ENCODE results near the gene CASP8AP2.
"Not testable (repeated sequence)": the region's sequence is repeated elsewhere in the genome, so short reads cannot be mapped to it uniquely, and the experiment has no call there.

Gene CASP8AP2

DNA sequence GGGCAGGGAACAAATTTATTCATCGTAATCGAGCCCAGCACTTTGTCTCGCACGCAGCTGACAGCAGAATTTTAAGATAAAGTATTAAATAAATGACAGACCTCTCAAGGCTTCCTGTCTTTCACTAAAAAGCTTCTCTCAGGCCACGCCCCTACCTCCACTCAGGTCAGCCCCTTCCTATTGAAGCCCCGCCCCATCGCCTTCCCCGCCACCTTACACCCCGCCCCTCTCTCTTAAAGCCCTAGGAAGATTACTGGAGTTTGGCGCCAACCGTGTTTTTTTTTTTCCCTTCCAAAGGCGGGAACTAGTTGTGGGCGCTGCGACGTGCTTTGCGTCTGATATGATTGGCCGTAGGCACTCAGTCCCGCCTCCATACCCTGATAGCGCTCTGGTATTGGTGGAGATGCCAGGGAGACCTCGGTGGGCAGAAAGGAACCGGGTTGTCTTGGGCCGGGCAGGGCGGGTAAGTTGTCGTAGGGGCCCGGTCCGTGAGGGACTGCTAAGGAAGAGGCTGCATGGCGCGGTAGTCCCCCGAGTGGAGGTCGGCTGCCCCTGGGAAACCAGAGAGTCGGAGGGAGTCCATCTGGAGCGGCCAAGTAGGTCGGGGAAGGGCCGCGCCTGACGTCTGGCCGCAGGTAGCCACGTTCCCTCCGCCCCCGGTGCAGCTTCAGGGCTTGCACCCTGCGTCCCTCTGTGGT lies at the start of gene CASP8AP2:
TSS of gene CASP8AP2 (plus strand) at position 409 of the 698 bp plus-strand sequence.
- Histone ChIP-seq H3K36me3 (ENCODE audit: insufficient read depth, low read length) (peaks cover 27% of the 10 kb centered on the region), H3K4me3 (peak within 1 kb of the TSS; percentile 94), H3K27ac (peak within 1 kb of the TSS; percentile 67; the same call in 1 of the 2 replicates), H3K9ac (ENCODE audit: insufficient read length) (peak within 1 kb of the TSS; percentile 95), H3K9me3 (ENCODE audit: low read depth, low read length) (no peaks in the 10 kb centered on the region)
- no peak for TF ChIP-seq EZH2 (IDR thresholded peaks at IDR 0.05)
- no peak for TF ChIP-seq FOXP2 (optimal IDR thresholded peaks at IDR 0.05; ENCODE audit: control extremely low read depth, extremely low read length, insufficient read depth)
- peak; percentile 91 for TF ChIP-seq POLR2AphosphoS5 (IDR thresholded peaks at IDR 0.05; ENCODE audit: borderline replicate concordance, low read depth, low read length)
- DNase-seq (ENCODE audit: low read depth, low spot score): peak; percentile 98

DNA sequence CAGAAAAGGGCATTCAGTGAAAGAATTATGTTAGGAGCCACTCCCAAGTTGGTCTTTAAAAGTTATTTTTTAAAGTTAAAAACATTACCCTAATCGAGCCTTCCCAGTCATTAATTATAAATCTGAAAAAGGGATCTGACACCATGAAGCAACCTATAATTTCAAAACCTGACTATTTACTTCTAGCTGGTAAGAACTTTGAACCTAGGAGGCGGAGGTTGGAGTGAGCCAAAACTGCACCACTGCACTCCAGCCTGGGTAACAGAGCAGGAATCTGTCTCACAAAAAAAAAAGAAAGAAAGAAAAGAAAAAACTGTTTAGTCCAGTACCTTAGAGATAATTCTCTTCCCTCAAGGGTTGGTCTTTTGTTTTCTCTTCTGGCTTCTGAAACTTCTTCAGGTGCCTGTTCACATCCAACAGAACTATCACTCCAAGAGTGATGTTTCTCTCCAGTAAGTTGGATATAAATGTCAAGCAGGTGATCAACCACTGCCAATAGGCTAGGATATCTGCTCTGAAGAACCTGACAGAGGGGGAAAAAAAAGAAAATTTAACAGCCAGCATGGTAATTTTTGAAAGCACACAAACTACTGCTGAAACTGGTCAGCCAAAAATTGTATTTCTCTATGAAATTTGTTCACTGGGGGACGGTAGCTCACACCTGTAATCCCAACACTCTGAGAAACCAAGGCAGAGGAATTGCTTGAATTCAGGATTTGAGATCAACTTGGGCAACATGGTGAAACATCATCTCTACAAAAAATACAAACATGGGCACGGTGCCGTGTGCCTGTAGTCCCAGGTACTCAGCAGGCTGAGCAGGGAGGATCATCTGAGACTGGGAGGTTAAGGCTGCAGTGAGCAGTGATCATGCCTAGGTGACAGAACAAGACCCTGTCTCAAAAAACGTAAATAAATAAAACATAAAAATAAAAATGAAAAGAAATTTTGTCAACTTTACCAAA lies 48.3 kb upstream of the CASP8AP2 start:
- no peak for DNase-seq (ENCODE audit: low read depth, low spot score)
- no peak for TF ChIP-seq POLR2AphosphoS5 (IDR thresholded peaks at IDR 0.05; ENCODE audit: borderline replicate concordance, low read depth, low read length)
- no peak for TF ChIP-seq EZH2 (IDR thresholded peaks at IDR 0.05)
- no peak for TF ChIP-seq FOXP2 (optimal IDR thresholded peaks at IDR 0.05; ENCODE audit: control extremely low read depth, extremely low read length, insufficient read depth)
- peaks cover 70% of the 10 kb centered on the region for H3K36me3 ChIP-seq (ENCODE audit: insufficient read depth, low read length)
- no peak overlapping the region for H3K27ac ChIP-seq
- H3K4me3 ChIP-seq: no peak overlapping the region
- no peaks in the 10 kb centered on the region for H3K9me3 ChIP-seq (ENCODE audit: low read depth, low read length)
- no peak overlapping the region for H3K9ac ChIP-seq (ENCODE audit: insufficient read length)

DNA sequence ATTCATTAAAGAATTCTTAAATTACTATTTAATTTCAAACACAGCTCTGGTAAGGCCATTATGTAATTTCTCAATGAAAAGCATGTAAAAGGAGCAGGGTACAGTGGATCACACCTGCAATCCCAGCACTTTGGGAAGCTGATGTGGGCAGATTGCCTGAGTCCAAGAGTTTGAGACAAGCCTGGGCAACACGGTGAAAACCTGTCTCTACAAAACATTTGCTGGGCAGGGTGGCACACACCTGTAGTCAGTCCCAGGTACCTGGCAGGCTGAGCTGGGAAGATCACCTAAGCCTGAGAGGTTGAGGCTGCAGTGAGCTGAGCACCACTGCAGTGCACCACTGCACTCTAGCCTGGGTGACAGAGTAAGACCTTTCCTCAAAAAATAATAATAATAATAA lies 47.5 kb upstream of the CASP8AP2 start:
- DNase-seq (ENCODE audit: low read depth, low spot score): no peak
- H3K4me3 ChIP-seq: no peak overlapping the region
- peaks cover 68% of the 10 kb centered on the region for H3K36me3 ChIP-seq (ENCODE audit: insufficient read depth, low read length)
- no peak for TF ChIP-seq FOXP2 (optimal IDR thresholded peaks at IDR 0.05; ENCODE audit: control extremely low read depth, extremely low read length, insufficient read depth)
- TF ChIP-seq POLR2AphosphoS5 (IDR thresholded peaks at IDR 0.05; ENCODE audit: borderline replicate concordance, low read depth, low read length): no peak
- no peak for TF ChIP-seq EZH2 (IDR thresholded peaks at IDR 0.05)
- H3K27ac ChIP-seq: no peak overlapping the region
- no peak overlapping the region for H3K9ac ChIP-seq (ENCODE audit: insufficient read length)
- H3K9me3 ChIP-seq (ENCODE audit: low read depth, low read length): no peaks in the 10 kb centered on the region

DNA sequence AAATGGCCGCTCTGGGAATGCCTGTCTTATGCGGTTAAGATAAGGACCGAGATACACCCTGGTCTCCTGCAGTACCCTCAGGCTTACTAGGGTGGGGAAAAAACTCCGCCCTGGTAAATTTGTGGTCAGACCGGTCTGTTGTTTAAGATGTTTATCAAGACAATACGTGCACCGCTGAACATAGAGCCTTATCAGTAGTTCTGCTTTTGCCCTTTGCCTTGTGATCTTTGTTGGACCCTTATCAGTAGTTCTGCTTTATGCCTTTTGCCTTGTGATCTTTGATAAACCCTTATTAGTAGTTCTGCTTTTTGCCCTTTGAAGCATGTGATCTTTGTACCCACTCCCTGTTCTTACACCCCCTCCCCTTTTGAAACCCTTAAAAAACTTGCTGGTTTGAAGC lies 46.4 kb upstream of the CASP8AP2 start:
- H3K9ac ChIP-seq (ENCODE audit: insufficient read length); H3K9me3 ChIP-seq (ENCODE audit: low read depth, low read length); H3K27ac ChIP-seq; H3K4me3 ChIP-seq; DNase-seq (ENCODE audit: low read depth, low spot score): not testable (repeated sequence)
- H3K36me3 ChIP-seq (ENCODE audit: insufficient read depth, low read length): peaks cover 75% of the 10 kb centered on the region

DNA sequence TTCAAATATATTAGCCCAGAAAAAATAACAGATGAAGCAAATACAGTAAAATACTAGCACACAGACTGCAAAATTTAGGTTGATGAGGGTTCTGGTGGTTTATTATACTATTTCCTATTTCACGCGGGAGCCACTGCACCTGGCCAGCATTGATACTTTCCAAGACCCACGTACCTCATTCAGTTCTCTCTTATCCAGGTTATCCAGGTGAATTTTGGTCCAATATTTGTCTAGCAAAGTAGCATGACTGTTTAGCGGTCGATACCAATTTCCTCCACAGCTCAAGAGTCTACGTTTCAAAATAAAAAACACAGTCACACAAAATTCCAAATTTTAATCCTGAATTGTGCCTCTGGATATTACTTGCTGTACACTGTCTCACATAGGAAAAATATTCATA lies 44.8 kb upstream of the CASP8AP2 start:
- H3K36me3 ChIP-seq (ENCODE audit: insufficient read depth, low read length): peaks cover 74% of the 10 kb centered on the region
- DNase-seq (ENCODE audit: low read depth, low spot score): no peak
- no peak for TF ChIP-seq FOXP2 (optimal IDR thresholded peaks at IDR 0.05; ENCODE audit: control extremely low read depth, extremely low read length, insufficient read depth)
- TF ChIP-seq POLR2AphosphoS5 (IDR thresholded peaks at IDR 0.05; ENCODE audit: borderline replicate concordance, low read depth, low read length): no peak
- no peak for TF ChIP-seq EZH2 (IDR thresholded peaks at IDR 0.05)
- H3K9me3 ChIP-seq (ENCODE audit: low read depth, low read length): no peaks in the 10 kb centered on the region
- H3K4me3 ChIP-seq: no peak overlapping the region
- no peak overlapping the region for H3K27ac ChIP-seq
- H3K9ac ChIP-seq (ENCODE audit: insufficient read length): no peak overlapping the region

DNA sequence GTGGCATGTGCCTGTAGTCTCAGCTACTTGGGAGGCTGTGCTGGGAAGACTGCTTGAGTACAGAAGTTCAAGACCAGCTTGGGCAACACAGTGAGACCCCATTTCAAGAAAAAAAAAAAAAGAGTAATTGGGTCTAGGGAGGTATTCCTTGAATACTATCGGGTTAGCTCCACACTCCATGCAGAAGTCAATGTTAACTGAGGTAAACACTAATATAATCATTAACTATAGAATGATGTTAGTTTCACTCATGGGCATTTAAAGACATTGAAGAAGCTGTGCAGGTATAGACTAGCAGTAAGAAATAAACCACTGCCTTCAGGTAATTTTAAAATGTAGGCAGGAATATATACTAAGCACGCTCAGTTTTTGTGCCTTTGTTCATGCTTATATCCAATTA lies 42.7 kb upstream of the CASP8AP2 start:
- Histone ChIP-seq H3K9me3 (ENCODE audit: low read depth, low read length) (no peaks in the 10 kb centered on the region), H3K27ac (no peak overlapping the region), H3K36me3 (ENCODE audit: insufficient read depth, low read length) (peaks cover 70% of the 10 kb centered on the region), H3K4me3 (no peak overlapping the region), H3K9ac (ENCODE audit: insufficient read length) (no peak overlapping the region)
- TF ChIP-seq POLR2AphosphoS5 (IDR thresholded peaks at IDR 0.05; ENCODE audit: borderline replicate concordance, low read depth, low read length): no peak
- no peak for TF ChIP-seq EZH2 (IDR thresholded peaks at IDR 0.05)
- TF ChIP-seq FOXP2 (optimal IDR thresholded peaks at IDR 0.05; ENCODE audit: control extremely low read depth, extremely low read length, insufficient read depth): no peak
- no peak for DNase-seq (ENCODE audit: low read depth, low spot score)

DNA sequence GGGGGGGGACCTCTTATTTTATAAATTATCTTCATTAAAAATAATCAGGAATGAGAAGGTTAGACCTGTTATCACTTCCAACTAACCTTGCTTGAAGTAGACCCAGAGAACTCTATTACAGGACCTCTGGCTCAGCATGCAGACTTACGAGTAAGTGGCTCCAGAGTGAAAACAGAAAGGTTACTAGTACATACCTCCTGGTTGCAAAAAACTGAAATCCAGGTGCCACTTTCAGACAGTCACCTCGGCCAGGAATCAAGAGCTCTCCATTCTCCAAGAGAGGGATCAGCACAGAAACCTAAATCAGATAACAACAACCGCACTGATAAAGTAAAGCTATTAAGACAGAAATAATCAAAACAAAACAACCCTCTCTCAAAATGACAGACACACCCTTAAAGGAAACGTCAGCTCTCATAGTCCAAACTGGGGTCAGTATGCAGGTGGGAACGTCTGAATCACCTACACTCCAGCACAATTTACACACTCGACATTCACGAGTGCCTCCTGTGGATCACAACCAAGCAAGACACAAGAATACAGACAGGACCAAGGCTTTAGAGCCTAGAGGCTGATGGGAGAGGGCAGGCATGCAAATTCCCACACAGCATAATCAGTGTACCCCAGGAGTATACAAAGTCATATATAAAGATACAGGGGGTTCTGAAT lies 41.9 kb upstream of the CASP8AP2 start:
- peaks cover 75% of the 10 kb centered on the region for H3K36me3 ChIP-seq (ENCODE audit: insufficient read depth, low read length)
- H3K9me3 ChIP-seq (ENCODE audit: low read depth, low read length): no peaks in the 10 kb centered on the region
- no peak overlapping the region for H3K9ac ChIP-seq (ENCODE audit: insufficient read length)
- H3K27ac ChIP-seq: no peak overlapping the region
- no peak overlapping the region for H3K4me3 ChIP-seq
- no peak for DNase-seq (ENCODE audit: low read depth, low spot score)
- no peak for TF ChIP-seq FOXP2 (optimal IDR thresholded peaks at IDR 0.05; ENCODE audit: control extremely low read depth, extremely low read length, insufficient read depth)
- no peak for TF ChIP-seq EZH2 (IDR thresholded peaks at IDR 0.05)
- no peak for TF ChIP-seq POLR2AphosphoS5 (IDR thresholded peaks at IDR 0.05; ENCODE audit: borderline replicate concordance, low read depth, low read length)

DNA sequence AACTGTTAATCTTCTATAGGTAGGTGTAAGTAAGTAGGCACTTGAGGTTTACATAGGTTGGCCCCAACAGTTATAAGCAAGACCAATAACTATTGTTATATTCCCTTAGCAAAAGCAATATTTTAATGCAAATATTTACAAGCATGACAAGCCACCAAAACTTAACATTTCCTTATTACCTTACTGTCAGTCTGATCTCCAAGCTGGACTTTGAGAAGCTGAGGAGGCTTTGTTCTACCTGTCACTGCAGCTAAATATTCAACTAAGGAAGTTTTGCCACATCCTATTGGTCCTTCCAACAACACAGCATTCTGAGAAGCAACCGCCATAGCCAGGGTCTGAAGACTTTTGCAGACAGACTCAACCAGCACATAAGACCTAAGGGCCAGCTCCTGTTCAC lies 39.7 kb upstream of the CASP8AP2 start:
- no peaks in the 10 kb centered on the region for H3K9me3 ChIP-seq (ENCODE audit: low read depth, low read length)
- TF ChIP-seq EZH2 (IDR thresholded peaks at IDR 0.05) (no peak), POLR2AphosphoS5 (IDR thresholded peaks at IDR 0.05; ENCODE audit: borderline replicate concordance, low read depth, low read length) (no peak), FOXP2 (optimal IDR thresholded peaks at IDR 0.05; ENCODE audit: control extremely low read depth, extremely low read length, insufficient read depth) (no peak)
- peaks cover 74% of the 10 kb centered on the region for H3K36me3 ChIP-seq (ENCODE audit: insufficient read depth, low read length)
- no peak overlapping the region for H3K9ac ChIP-seq (ENCODE audit: insufficient read length)
- H3K27ac ChIP-seq: no peak overlapping the region
- DNase-seq (ENCODE audit: low read depth, low spot score): no peak
- no peak overlapping the region for H3K4me3 ChIP-seq

Measured in SK-N-MC (cell line).